ENCODE results near the gene NCOA3. TPM values are rescaled to one million over a fixed set of nuclear protein-coding genes. Genes with fewer than 3 reads are reported as not detected.

The NCOA3 gene
- total RNA-seq, 5 donors from 2014 or later (not counting 1 experiment from before 2014, with no cell fraction given): 64.4 to 89.2 (median 68.9) TPM

DNA sequence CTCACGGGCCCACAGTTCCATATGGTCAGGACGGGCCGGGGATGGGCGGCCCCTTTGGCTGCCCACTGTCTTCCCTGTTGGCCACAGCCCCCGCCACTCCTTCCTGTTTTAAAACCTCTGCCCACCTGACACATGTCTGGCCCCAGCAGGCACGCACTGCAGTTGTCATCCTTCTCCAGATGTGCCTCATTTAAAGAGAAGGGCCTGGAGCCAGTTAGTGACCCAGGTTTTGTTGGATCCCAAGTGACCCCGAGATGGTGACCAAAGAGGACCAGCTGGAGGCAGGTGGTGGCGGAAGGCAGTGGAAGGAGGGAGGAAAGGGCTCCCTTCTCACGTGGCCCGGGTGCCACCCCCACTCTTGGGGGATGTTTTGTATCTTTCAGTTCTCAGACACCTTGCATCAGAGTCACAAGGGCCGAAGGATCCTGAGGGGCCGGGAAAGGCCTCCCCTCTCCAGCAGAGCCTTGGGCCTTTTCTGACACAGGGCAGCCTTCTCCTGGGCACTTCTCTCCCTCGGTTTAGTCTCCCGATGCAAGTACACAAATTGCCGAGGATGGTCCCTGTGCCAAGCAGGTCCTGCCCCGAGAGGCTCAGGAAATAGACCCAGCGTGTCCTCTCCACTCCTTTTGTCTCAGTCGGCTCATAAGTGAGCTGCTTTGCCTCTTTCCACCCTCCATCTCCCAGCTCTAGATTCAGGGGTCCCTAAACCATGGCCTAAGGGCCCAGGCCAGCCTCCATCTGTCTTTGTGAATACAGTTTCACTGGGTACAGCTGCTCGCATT, 166.0 kb downstream of the NCOA3 start:
- H3K27me3 Mint-ChIP-seq: no peaks in the 10 kb centered on the region
- 48% methylated on average over 13 of the region's 19 CpGs for WGBS (ENCODE audit: insufficient coverage)

DNA sequence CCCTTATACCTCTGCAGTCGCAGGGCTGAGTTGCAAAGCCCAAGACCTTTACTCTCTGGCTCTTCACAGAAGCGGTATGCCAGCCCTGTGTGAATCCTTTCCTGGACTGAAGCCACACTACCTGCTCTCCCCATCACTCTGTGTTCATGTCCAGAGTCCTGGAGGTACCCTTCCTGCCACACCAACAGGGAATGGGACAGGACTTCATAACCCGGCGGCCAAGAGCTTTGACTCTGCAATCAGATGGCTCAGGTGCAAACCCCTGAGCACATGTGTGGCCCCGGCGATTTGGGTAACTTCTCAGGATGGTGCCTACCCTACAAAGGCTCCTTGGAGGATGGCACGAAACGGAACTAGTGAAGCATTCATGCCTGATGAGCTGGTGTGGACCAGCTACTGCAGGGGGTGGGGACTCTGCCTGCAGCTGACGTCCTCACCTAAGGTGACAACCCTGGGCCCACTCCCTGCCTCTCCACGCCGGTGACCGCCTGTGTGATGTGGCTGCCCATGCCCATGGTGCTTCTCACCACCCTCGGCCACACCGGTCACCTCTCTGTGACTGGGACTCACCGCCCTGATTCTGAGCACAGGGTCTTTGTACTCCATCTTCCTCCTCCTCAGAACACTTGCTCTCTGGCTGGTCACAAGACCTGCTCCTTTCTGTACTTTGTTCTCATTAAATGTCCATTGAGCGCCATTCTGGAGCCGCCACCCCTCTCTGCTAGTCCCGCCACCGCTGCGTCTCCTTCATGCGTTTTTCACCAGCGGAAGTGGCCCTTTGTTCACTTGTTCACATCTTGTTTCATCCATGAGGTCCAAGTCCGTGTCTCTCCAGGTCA, 166.8 kb downstream of the NCOA3 start:
- no peak for DNase-seq
- Histone ChIP-seq H3K9me3 (no peaks in the 10 kb centered on the region), H3K27ac (ENCODE audit: low read length) (no peak overlapping the region), H3K36me3 (ENCODE audit: control insufficient read depth in 2 of 2, extremely low read depth in 1 of 2, insufficient read depth in 1 of 2, low read length in 1 of 2) (no peaks in the 10 kb centered on the region), H3K4me3 (ENCODE audit: control insufficient read depth in 1 of 2, extremely low read depth in 1 of 2, low read length in 1 of 2) (no peak overlapping the region), H3K4me1 (ENCODE audit: control insufficient read depth in 1 of 2, extremely low read depth in 1 of 2, insufficient read depth in 2 of 2, low read length in 2 of 2) (peaks cover 0 to 6% of the 10 kb centered on the region in 2 experiments), H3K27me3 (replicated peaks in 1 of 2; ENCODE audit: control insufficient read depth in 2 of 2, extremely low read depth in 1 of 2, insufficient read depth in 2 of 2, low read length in 1 of 2) (peaks cover 0 to 2% of the 10 kb centered on the region in 2 experiments)
- ChIA-PET CTCF (no interaction called here), POLR2A (no interaction called here)
- Mint-ChIP-seq H3K4me1 (peaks cover 2 to 6% (median 6%) of the 10 kb centered on the region in 3 donors), H3K27ac (no peak overlapping the region), H3K36me3 (no peaks in the 10 kb centered on the region), H3K4me3 (no peak overlapping the region), H3K9me3 (no peaks in the 10 kb centered on the region), H3K27me3 (no peaks in the 10 kb centered on the region)
- ATAC-seq (replicated peaks in 1 of 4): no peak
- 91% methylated on average over 21 of the region's 23 CpGs for WGBS (ENCODE audit: insufficient coverage)

More for the DNA sequence above, 166.0 kb downstream of the NCOA3 start:
- H3K9me3 ChIP-seq: no peaks in the 10 kb centered on the region
- peaks cover 0 to 7% of the 10 kb centered on the region in 2 experiments for H3K4me1 ChIP-seq (ENCODE audit: control insufficient read depth in 1 of 2, extremely low read depth in 1 of 2, insufficient read depth in 2 of 2, low read length in 2 of 2)
- ChIA-PET POLR2A (no interaction called here), CTCF (no interaction called here)
- Mint-ChIP-seq H3K4me3 (no peak overlapping the region), H3K4me1 (peaks cover 4 to 7% (median 7%) of the 10 kb centered on the region in 3 donors), H3K9me3 (no peaks in the 10 kb centered on the region), H3K36me3 (no peaks in the 10 kb centered on the region), H3K27ac (no peak overlapping the region)
- H3K27me3 ChIP-seq (replicated peaks in 1 of 2; ENCODE audit: control insufficient read depth in 2 of 2, extremely low read depth in 1 of 2, insufficient read depth in 2 of 2, low read length in 1 of 2): peaks cover 0 to 2% of the 10 kb centered on the region in 2 experiments
- no peak for DNase-seq
- H3K27ac ChIP-seq (ENCODE audit: low read length): no peak overlapping the region
- no peak for ATAC-seq (replicated peaks in 1 of 4)
- H3K36me3 ChIP-seq (ENCODE audit: control insufficient read depth in 2 of 2, extremely low read depth in 1 of 2, insufficient read depth in 1 of 2, low read length in 1 of 2): no peaks in the 10 kb centered on the region
- H3K4me3 ChIP-seq (ENCODE audit: control insufficient read depth in 1 of 2, extremely low read depth in 1 of 2, low read length in 1 of 2): no peak overlapping the region

DNA sequence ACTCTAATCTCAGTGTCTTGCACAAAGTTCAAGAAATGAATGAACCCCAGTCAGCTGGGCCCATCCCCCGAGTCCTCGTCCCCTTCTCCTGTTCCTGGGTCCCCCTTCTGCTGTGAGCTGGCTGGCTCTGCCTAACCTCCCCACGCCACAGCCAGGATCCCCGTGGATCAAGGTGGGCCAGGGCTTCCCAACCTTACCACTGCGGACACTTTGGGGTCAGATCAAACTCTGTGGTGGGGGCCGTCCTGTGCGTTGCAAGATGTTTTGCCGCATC, 167.4 kb downstream of the NCOA3 start:
- Mint-ChIP-seq H3K9me3 (no peaks in the 10 kb centered on the region), H3K4me3 (no peak overlapping the region), H3K4me1 (peaks cover 0 to 2% (median under 1%) of the 10 kb centered on the region in 3 donors), H3K36me3 (no peaks in the 10 kb centered on the region), H3K27ac (no peak overlapping the region), H3K27me3 (no peaks in the 10 kb centered on the region)
- Histone ChIP-seq H3K27me3 (replicated peaks in 1 of 2; ENCODE audit: control insufficient read depth in 2 of 2, extremely low read depth in 1 of 2, insufficient read depth in 2 of 2, low read length in 1 of 2) (peaks cover 0 to 2% of the 10 kb centered on the region in 2 experiments), H3K4me3 (ENCODE audit: control insufficient read depth in 1 of 2, extremely low read depth in 1 of 2, low read length in 1 of 2) (no peak overlapping the region), H3K36me3 (ENCODE audit: control insufficient read depth in 2 of 2, extremely low read depth in 1 of 2, insufficient read depth in 1 of 2, low read length in 1 of 2) (no peaks in the 10 kb centered on the region), H3K9me3 (no peaks in the 10 kb centered on the region), H3K27ac (ENCODE audit: low read length) (no peak overlapping the region), H3K4me1 (ENCODE audit: control insufficient read depth in 1 of 2, extremely low read depth in 1 of 2, insufficient read depth in 2 of 2, low read length in 2 of 2) (peaks cover 0 to under 1% of the 10 kb centered on the region in 2 experiments)
- ChIA-PET POLR2A (no interaction called here), CTCF (no interaction called here)
- DNase-seq: no peak
- WGBS (ENCODE audit: insufficient coverage): 87% methylated on average over 5 of the region's 8 CpGs
- no peak for ATAC-seq (replicated peaks in 1 of 4)

DNA sequence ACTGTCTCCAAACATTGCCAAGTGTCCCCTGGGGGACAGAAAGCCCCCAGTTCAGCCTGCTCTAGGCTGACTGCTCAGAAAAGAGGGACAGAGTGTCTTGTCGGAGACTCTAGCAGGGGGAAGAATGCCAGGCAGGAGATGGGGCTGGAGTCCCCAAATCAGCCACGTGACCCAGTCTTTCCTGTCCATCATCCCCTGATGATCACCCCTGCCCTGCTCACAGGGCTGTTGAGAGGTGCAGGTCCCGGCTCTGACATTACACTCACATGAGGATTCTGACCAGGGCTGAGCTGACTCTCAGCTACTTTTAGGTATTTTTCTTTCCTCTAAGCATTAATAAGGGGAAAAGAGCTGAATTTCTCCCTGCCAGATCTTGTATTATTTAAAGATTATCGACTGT, 167.8 kb downstream of the NCOA3 start:
- 64% methylated on average over 3 of the region's 4 CpGs for WGBS (ENCODE audit: insufficient coverage)

DNA sequence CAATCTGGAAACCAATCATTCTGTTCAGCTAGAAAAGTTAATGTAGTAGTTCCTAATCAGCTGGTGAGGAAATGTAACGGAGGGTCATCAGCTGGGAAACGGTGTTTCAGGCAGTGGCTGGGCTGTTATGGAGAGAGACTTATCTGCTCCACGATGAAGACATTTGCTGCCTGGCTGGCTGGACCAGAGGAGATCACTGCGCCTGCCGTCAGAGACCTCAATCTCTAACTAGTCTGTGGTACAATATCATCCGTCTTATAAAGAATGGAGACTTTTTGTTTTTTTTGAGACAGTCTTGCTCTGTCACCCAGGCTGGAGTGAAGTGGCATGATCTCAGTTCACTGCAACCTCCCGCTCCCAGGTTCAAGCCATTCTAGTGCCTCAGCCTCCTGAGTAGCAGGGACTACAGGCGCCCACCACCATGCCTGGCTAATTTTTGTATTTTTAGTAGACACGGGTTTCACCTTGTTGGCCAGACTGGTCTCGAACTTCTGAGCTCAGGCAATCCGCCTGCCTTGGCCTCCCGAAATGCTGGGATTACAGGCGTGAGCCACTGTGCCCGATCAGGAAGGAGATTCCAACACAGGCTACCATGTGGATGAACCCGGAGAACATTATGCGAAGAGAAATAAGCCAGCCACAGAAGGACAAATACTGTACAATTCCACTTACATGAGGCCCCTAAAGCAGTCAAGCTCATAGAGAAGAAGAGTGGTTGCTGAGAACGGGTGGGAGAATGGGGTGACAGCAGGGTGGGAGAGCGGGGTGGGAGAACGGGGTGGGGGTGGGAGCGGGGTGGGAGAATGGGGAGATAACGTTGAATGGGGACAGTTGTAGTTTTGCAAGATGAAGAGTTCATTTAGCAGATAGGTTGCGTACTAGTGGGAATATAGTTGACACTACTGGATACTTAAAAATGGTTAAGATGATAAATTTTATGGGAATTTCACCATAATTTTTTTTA, 168.5 kb downstream of the NCOA3 start:
- no peak overlapping the region for H3K4me3 ChIP-seq (ENCODE audit: control insufficient read depth in 1 of 2, extremely low read depth in 1 of 2, low read length in 1 of 2)
- Mint-ChIP-seq H3K27me3 (no peaks in the 10 kb centered on the region), H3K36me3 (no peaks in the 10 kb centered on the region), H3K4me3 (no peak overlapping the region), H3K27ac (no peak overlapping the region), H3K4me1 (no peaks in the 10 kb centered on the region), H3K9me3 (no peaks in the 10 kb centered on the region)
- no peaks in the 10 kb centered on the region for H3K4me1 ChIP-seq (ENCODE audit: control insufficient read depth in 1 of 2, extremely low read depth in 1 of 2, insufficient read depth in 2 of 2, low read length in 2 of 2)
- 87% methylated on average over 7 of the region's 22 CpGs for WGBS (ENCODE audit: insufficient coverage)
- no peak overlapping the region for H3K27ac ChIP-seq (ENCODE audit: low read length)
- ChIA-PET CTCF (interaction anchor here in 1 of 2 donors (0.6 kb wide), 1 partner anchor 314 kb away, joined by 5 read pairs; the partner anchor contains the start of gene ZMYND8), POLR2A (no interaction called here)
- no peaks in the 10 kb centered on the region for H3K36me3 ChIP-seq (ENCODE audit: control insufficient read depth in 2 of 2, extremely low read depth in 1 of 2, insufficient read depth in 1 of 2, low read length in 1 of 2)
- H3K9me3 ChIP-seq: no peaks in the 10 kb centered on the region
- DNase-seq (no peak), ATAC-seq (replicated peaks in 1 of 4) (no peak)
- H3K27me3 ChIP-seq (replicated peaks in 1 of 2; ENCODE audit: control insufficient read depth in 2 of 2, extremely low read depth in 1 of 2, insufficient read depth in 2 of 2, low read length in 1 of 2): peaks cover 0 to 2% of the 10 kb centered on the region in 2 experiments

More for the DNA sequence above, 167.8 kb downstream of the NCOA3 start:
- Histone ChIP-seq H3K27ac (ENCODE audit: low read length) (no peak overlapping the region), H3K27me3 (replicated peaks in 1 of 2; ENCODE audit: control insufficient read depth in 2 of 2, extremely low read depth in 1 of 2, insufficient read depth in 2 of 2, low read length in 1 of 2) (peaks cover 0 to 2% of the 10 kb centered on the region in 2 experiments), H3K4me3 (ENCODE audit: control insufficient read depth in 1 of 2, extremely low read depth in 1 of 2, low read length in 1 of 2) (no peak overlapping the region), H3K9me3 (no peaks in the 10 kb centered on the region), H3K36me3 (ENCODE audit: control insufficient read depth in 2 of 2, extremely low read depth in 1 of 2, insufficient read depth in 1 of 2, low read length in 1 of 2) (no peaks in the 10 kb centered on the region), H3K4me1 (ENCODE audit: control insufficient read depth in 1 of 2, extremely low read depth in 1 of 2, insufficient read depth in 2 of 2, low read length in 2 of 2) (no peaks in the 10 kb centered on the region)
- Mint-ChIP-seq H3K4me1 (no peaks in the 10 kb centered on the region), H3K36me3 (no peaks in the 10 kb centered on the region), H3K4me3 (no peak overlapping the region), H3K9me3 (no peaks in the 10 kb centered on the region), H3K27ac (no peak overlapping the region), H3K27me3 (no peaks in the 10 kb centered on the region)
- POLR2A ChIA-PET: no interaction called here
- no peak for ATAC-seq (replicated peaks in 1 of 4)
- CTCF ChIA-PET: interaction anchor here in 1 of 2 donors (0.6 kb wide), 1 partner anchor 313 kb away, joined by 5 read pairs; the partner anchor contains the start of gene ZMYND8
- DNase-seq: no peak

DNA sequence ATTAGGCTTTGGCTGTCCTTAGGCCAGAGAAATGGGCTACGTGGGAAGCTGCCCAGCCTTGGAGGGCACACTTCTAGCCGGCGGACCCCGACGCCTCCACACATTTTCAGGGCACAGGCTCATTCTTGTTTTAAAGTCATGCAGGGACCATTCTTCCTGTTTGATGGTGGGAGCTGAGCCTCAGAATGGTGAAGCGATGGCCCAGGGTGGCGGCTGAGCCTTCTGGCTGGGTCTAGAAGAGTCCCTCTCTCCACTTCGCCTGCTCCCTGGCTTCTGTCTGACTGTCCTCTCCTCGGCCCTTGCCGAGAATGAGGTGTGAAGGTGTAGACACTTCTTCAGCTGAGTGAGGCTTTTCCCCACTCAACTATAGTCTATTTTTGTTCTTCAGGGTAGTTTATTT, 169.2 kb downstream of the NCOA3 start:
- no peaks in the 10 kb centered on the region for H3K9me3 Mint-ChIP-seq
- H3K9me3 ChIP-seq: no peaks in the 10 kb centered on the region
- ATAC-seq (replicated peaks in 1 of 4) (no peak), DNase-seq (no peak)
- 93% methylated on average over 5 of the region's 10 CpGs for WGBS (ENCODE audit: insufficient coverage)
- no peaks in the 10 kb centered on the region for H3K36me3 ChIP-seq (ENCODE audit: control insufficient read depth in 2 of 2, extremely low read depth in 1 of 2, insufficient read depth in 1 of 2, low read length in 1 of 2)
- POLR2A ChIA-PET: no interaction called here
- H3K4me1 ChIP-seq (ENCODE audit: control insufficient read depth in 1 of 2, extremely low read depth in 1 of 2, insufficient read depth in 2 of 2, low read length in 2 of 2): no peaks in the 10 kb centered on the region
- H3K27me3 ChIP-seq (replicated peaks in 1 of 2; ENCODE audit: control insufficient read depth in 2 of 2, extremely low read depth in 1 of 2, insufficient read depth in 2 of 2, low read length in 1 of 2): peaks cover 0 to 2% of the 10 kb centered on the region in 2 experiments
- no peaks in the 10 kb centered on the region for H3K36me3 Mint-ChIP-seq
- no peaks in the 10 kb centered on the region for H3K4me1 Mint-ChIP-seq
- CTCF ChIA-PET: no interaction called here
- H3K4me3 ChIP-seq (ENCODE audit: control insufficient read depth in 1 of 2, extremely low read depth in 1 of 2, low read length in 1 of 2): no peak overlapping the region
- no peak overlapping the region for H3K4me3 Mint-ChIP-seq
- H3K27ac ChIP-seq (ENCODE audit: low read length): no peak overlapping the region
- no peak overlapping the region for H3K27ac Mint-ChIP-seq
- no peaks in the 10 kb centered on the region for H3K27me3 Mint-ChIP-seq
